GM10248 (cell line): Measurements from ENCODE around the gene PTH2.

Experiments used
- CTCF ChIA-PET: fragments of 300-600 bp; sonication (Branson Sonifier 250); formaldehyde crosslinking; extraction: SDS; loops from one replicate; lab custom pipeline; 2021; ENCODE audit warnings: antibody characterized with exemption; lab: Yijun Ruan, JAX
- POLR2A ChIA-PET: fragments of 350-650 bp; sonication (Branson Sonifier 250); formaldehyde crosslinking; extraction: SDS; loops from one replicate; lab custom pipeline; 2020; ENCODE audit warnings: antibody characterized with exemption; lab: Yijun Ruan, JAX
- DNase-seq: peaks from one replicate; pipeline ENCODE4 v3.0.0; 2012; ENCODE audit errors: extremely low spot score
- TF ChIP-seq, protein P1 (sequence below): IDR thresholded peaks from 2 replicates; pipeline ENCODE4 v1.5.1; 2012; ENCODE audit warnings: mild to moderate bottlenecking, low read depth; ENCODE audit errors: extremely low read depth, missing control alignments, control extremely low read depth

PTH2 gene

DNA sequence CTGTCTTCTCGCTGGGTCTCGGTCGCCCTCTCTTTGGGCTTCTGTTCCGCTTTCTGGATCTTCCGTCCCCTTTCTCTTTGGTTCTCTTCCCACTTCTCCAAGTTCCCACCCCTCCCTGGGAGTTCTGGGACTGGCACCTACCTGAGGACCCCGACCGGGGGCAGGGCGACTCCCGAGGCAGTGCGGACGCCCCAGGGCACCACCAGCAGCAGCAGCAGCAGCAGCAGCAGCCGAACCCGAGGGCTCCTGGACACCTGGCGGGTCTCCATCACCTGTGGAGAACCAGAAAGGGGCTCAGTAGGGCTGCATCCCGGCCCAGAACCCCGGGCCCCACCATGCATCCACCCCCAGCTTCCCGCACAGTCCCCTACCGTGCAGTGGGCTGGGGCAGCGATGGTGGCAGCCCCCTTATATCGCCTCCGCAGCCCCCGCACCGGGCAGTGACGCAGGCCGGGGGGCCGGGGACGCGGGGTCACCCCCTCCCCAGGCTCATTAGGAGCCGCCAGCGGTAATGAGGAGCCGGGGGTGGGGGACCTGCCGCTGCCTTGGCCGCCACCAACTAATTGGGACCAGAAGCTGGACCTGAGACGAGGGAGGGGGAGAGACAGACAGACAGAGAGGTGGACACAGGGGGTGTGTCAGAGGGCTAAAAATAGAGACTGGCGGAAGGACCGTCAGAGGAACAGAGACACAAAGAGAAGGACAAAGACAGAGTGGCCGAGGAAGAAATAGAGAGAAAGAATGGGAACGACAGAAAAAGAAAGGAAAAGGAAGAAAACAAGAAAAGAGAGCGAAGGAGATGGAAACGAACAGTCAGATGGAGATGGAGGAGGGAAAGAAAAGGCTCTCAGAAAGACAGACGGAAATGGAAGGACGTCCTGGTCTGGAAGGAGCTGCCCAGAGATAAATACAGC is at the start of gene PTH2:
Gene PTH2 (minus strand): TSS at position 371 of the 914 bp plus-strand sequence. CDS start 102 bp downstream, at position 269.
- no peak for DNase-seq
- ChIA-PET POLR2A (interaction anchor here (0.5 kb wide), 1 partner anchor 967 kb away, joined by 3 read pairs; no protein-coding TSS in a partner anchor), CTCF (interaction anchor here (1.2 to 2.1 kb wide), 3 partner anchors 19 to 50 kb away, joined by 3 to 7 read pairs (median 3); no protein-coding TSS in a partner anchor)
- TF ChIP-seq, protein P1, sequence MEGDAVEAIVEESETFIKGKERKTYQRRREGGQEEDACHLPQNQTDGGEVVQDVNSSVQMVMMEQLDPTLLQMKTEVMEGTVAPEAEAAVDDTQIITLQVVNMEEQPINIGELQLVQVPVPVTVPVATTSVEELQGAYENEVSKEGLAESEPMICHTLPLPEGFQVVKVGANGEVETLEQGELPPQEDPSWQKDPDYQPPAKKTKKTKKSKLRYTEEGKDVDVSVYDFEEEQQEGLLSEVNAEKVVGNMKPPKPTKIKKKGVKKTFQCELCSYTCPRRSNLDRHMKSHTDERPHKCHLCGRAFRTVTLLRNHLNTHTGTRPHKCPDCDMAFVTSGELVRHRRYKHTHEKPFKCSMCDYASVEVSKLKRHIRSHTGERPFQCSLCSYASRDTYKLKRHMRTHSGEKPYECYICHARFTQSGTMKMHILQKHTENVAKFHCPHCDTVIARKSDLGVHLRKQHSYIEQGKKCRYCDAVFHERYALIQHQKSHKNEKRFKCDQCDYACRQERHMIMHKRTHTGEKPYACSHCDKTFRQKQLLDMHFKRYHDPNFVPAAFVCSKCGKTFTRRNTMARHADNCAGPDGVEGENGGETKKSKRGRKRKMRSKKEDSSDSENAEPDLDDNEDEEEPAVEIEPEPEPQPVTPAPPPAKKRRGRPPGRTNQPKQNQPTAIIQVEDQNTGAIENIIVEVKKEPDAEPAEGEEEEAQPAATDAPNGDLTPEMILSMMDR: no peak

- POLR2A ChIA-PET: no interaction called here
- DNase-seq: no peak
- TF ChIP-seq, protein P1: no peak
- CTCF ChIA-PET: interaction anchor here (0.7 to 5.6 kb wide), 23 partner anchors 10 to 208 kb away, joined by 3 to 72 read pairs (median 4); partner anchors contain the start of genes ALDH16A1, PIH1D1, PRMT1 and RPS11
Measured at GRCh38 chr19:49472936-49473335, 49.7 kb upstream of the PTH2 start.

DNA sequence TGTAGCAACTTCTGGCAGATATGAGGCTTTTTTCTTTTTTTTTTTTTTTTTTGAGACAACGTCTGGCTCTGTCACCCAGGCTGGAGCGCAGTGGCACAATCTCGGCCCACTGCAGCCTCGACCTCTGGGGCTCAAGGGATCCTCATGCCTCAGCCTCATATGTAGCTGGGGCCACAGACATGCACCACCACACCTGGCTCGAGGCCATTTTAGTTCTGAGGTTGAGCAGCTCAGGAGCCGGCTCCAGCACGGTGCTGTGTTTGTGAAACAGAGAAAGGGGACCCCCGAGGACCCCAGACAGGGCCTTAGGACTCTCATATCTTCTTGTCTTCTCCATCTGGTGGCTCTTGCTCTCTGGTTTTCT is 47.4 kb upstream of the PTH2 start:
- TF ChIP-seq, protein P1: no peak
- no peak for DNase-seq
- ChIA-PET POLR2A (interaction anchor here (0.6 to 1.4 kb wide), 6 partner anchors 17 to 205 kb away, joined by 3 to 6 read pairs (median 4); partner anchors contain the start of genes PIH1D1, RCN3 and RPL13A), CTCF (interaction anchor here (0.7 to 5.6 kb wide), 20 partner anchors 12 to 477 kb away, joined by 3 to 72 read pairs (median 3); partner anchors contain the start of genes ALDH16A1, GFY, GYS1 and RPS11)

GRCh38 chr19:49469828-49470614 is 46.8 kb upstream of the PTH2 start:
- DNase-seq: peak; percentile 85
- POLR2A ChIA-PET: interaction anchor here (0.6 to 1.4 kb wide), 7 partner anchors 18 to 205 kb away, joined by 3 to 6 read pairs (median 4); partner anchors contain the start of genes PIH1D1, RCN3 and RPL13A
- TF ChIP-seq, protein P1: peak; percentile 80
- CTCF ChIA-PET: interaction anchor here (0.6 to 5.6 kb wide), 24 partner anchors 12 to 477 kb away, joined by 3 to 72 read pairs (median 3); partner anchors contain the start of genes ALDH16A1, GFY, GYS1 and RPS11

GRCh38 chr19:49468746-49469447 is 45.7 kb upstream of the PTH2 start:
- CTCF ChIA-PET: interaction anchor here (0.7 to 5.6 kb wide), 3 partner anchors 11 to 79 kb away, joined by 3 to 72 read pairs (median 3); partner anchors contain the start of gene PIH1D1
- TF ChIP-seq, protein P1: no peak
- POLR2A ChIA-PET: no interaction called here
- DNase-seq: peak; percentile 85
